BJ (cell line): ENCODE measurements around the gene NPAT. TPM values are rescaled to one million over a fixed set of nuclear protein-coding genes. Genes with fewer than 3 reads are reported as not detected.

Experiments used
- CTCF ChIA-PET: fragments of 350-600 bp; formaldehyde crosslinking; extraction: SDS; loops from one replicate; lab custom pipeline; 2021; ENCODE audit warnings: antibody characterized with exemption, inconsistent platforms; lab: Yijun Ruan, JAX
- POLR2A ChIA-PET: fragments of 300-600 bp; sonication (Branson Sonifier 250); formaldehyde crosslinking; extraction: SDS; loops from one replicate; lab custom pipeline; 2021; ENCODE audit warnings: antibody characterized with exemption; lab: Charles Lee
- DNase-seq: peaks from one replicate; pipeline ENCODE4 v3.0.0-alpha.2; 2011; ENCODE audit warnings: low read depth
- H3K27me3 ChIP-seq: 2 replicates; pipeline ENCODE4 v1.6.0; 2011; ENCODE audit warnings: low read length; ENCODE audit not compliant: control insufficient read depth, insufficient read depth
- H3K36me3 ChIP-seq: 2 replicates; pipeline ENCODE4 v1.5.1; 2011; ENCODE audit warnings: low read length; ENCODE audit not compliant: control insufficient read depth, insufficient read depth
- H3K4me3 ChIP-seq: 2 replicates; pipeline ENCODE4 v1.5.1; 2011; ENCODE audit warnings: low read depth, mild to moderate bottlenecking, control low read depth, low read length
- CTCF ChIP-seq: IDR thresholded peaks from 2 replicates; pipeline ENCODE4 v1.5.1; 2011; ENCODE audit warnings: low read depth, mild to moderate bottlenecking, control low read depth, inconsistent platforms, low read length, moderate library complexity; ENCODE audit not compliant: insufficient read depth
- polyA plus RNA-seq: library from polyadenylated mRNA; depleted of rRNA; stranded (reverse); fragments of >200 nt; gene quantifications from 2 replicates; pipeline ENCODE4 v1.2.3, GENCODE V29; 2011

NPAT gene
- polyA plus RNA-seq, 1 experiment: 3.8 TPM

GRCh38 chr11:108235192-108235591 lies 12.8 kb upstream of the NPAT start:
- POLR2A ChIA-PET: interaction anchor here (0.7 kb wide), 1 partner anchor 198 kb away, joined by 10 read pairs; no protein-coding TSS in a partner anchor
- Histone ChIP-seq H3K36me3 (peaks cover 7% of the 10 kb centered on the region), H3K4me3 (no peak overlapping the region), H3K27me3 (no peaks in the 10 kb centered on the region)
- no peak for DNase-seq
- no peak for TF ChIP-seq CTCF
- CTCF ChIA-PET: interaction anchor here (1.3 kb wide), 1 partner anchor 9 kb away, joined by 4 read pairs; no protein-coding TSS in a partner anchor

GRCh38 chr11:108233277-108233945 lies 11.0 kb upstream of the NPAT start:
- H3K36me3 ChIP-seq: peaks cover 6% of the 10 kb centered on the region
- no peak overlapping the region for H3K4me3 ChIP-seq
- POLR2A ChIA-PET: no interaction called here
- no peaks in the 10 kb centered on the region for H3K27me3 ChIP-seq
- CTCF ChIA-PET: no interaction called here
- no peak for TF ChIP-seq CTCF
- DNase-seq: no peak

GRCh38 chr11:108228251-108228650 lies 5.8 kb upstream of the NPAT start:
- DNase-seq: no peak
- TF ChIP-seq CTCF: no peak
- POLR2A ChIA-PET: no interaction called here
- H3K27me3 ChIP-seq: no peaks in the 10 kb centered on the region
- H3K4me3 ChIP-seq: no peak overlapping the region
- H3K36me3 ChIP-seq: peaks cover 7% of the 10 kb centered on the region
- CTCF ChIA-PET: interaction anchor here (0.8 kb wide), 1 partner anchor 110 kb away, joined by 3 read pairs; no protein-coding TSS in a partner anchor

GRCh38 chr11:108226036-108226435 lies 3.6 kb upstream of the NPAT start:
- ChIA-PET POLR2A (no interaction called here), CTCF (interaction anchor here (0.7 to 1.6 kb wide), 2 partner anchors 10 to 106 kb away, joined by 3 to 4 read pairs; no protein-coding TSS in a partner anchor)
- no peak for TF ChIP-seq CTCF
- no peak for DNase-seq
- peaks cover 6% of the 10 kb centered on the region for H3K36me3 ChIP-seq
- no peak overlapping the region for H3K4me3 ChIP-seq
- H3K27me3 ChIP-seq: no peaks in the 10 kb centered on the region

GRCh38 chr11:108224911-108225786 lies 2.7 kb upstream of the NPAT start:
- H3K27me3 ChIP-seq: no peaks in the 10 kb centered on the region
- ChIA-PET POLR2A (no interaction called here), CTCF (interaction anchor here (1.6 kb wide), 1 partner anchor 11 kb away, joined by 4 read pairs; no protein-coding TSS in a partner anchor)
- TF ChIP-seq CTCF: no peak
- no peak overlapping the region for H3K4me3 ChIP-seq
- H3K36me3 ChIP-seq: peaks cover 2% of the 10 kb centered on the region
- no peak for DNase-seq
